ENCODE measurements around the gene IL9.
"Not testable (repeated sequence)": the region's sequence is repeated elsewhere in the genome, so short reads cannot be mapped to it uniquely, and the experiment has no call there.

IL9 gene

GRCh38 chr5:135868681-135869080 is 27.0 kb downstream of the IL9 start:
- no peak for DNase-seq (ENCODE audit: low read depth in 2 of 2)

GRCh38 chr5:135867599-135867998 is 28.0 kb downstream of the IL9 start:
- no peak for DNase-seq (ENCODE audit: low read depth in 2 of 2)

GRCh38 chr5:135866016-135866415 is 29.6 kb downstream of the IL9 start:
- DNase-seq (ENCODE audit: low read depth in 2 of 2), result no peak

GRCh38 chr5:135864503-135865435 is 30.9 kb downstream of the IL9 start:
- no peak for DNase-seq (ENCODE audit: low read depth in 2 of 2)

- no peak for DNase-seq (ENCODE audit: low read depth in 2 of 2)
These were observed 32.9 kb downstream of the IL9 start for GRCh38 chr5:135862744-135863143.

GRCh38 chr5:135862086-135862485 is 33.6 kb downstream of the IL9 start:
- DNase-seq (ENCODE audit: low read depth in 2 of 2), result no peak

GRCh38 chr5:135861641-135862040 is 34.0 kb downstream of the IL9 start:
- no peak for DNase-seq (ENCODE audit: low read depth in 2 of 2)

GRCh38 chr5:135859641-135860040 is 36.0 kb downstream of the IL9 start:
- DNase-seq (ENCODE audit: low read depth in 2 of 2), result no peak

- not testable (repeated sequence) for DNase-seq (ENCODE audit: low read depth in 2 of 2)
These were observed 36.5 kb downstream of the IL9 start for GRCh38 chr5:135859186-135859585.

GRCh38 chr5:135857630-135858311 is 37.9 kb downstream of the IL9 start:
- no peak for DNase-seq (ENCODE audit: low read depth in 2 of 2)

- no peak for DNase-seq (ENCODE audit: low read depth in 2 of 2)
These were observed 43.5 kb downstream of the IL9 start for GRCh38 chr5:135851915-135852845.

GRCh38 chr5:135851186-135851914 is 44.3 kb downstream of the IL9 start:
- no peak for DNase-seq (ENCODE audit: low read depth in 2 of 2)

GRCh38 chr5:135850671-135851070 is 45.0 kb downstream of the IL9 start:
- DNase-seq (ENCODE audit: low read depth in 2 of 2), result no peak

GRCh38 chr5:135850231-135850630 is 45.4 kb downstream of the IL9 start:
- no peak for DNase-seq (ENCODE audit: low read depth in 2 of 2)

- no peak for DNase-seq (ENCODE audit: low read depth in 2 of 2)
These were observed 47.7 kb downstream of the IL9 start for GRCh38 chr5:135847976-135848375.

GRCh38 chr5:135846311-135846710 is 49.3 kb downstream of the IL9 start:
- DNase-seq (ENCODE audit: low read depth in 2 of 2), result no peak

- DNase-seq (ENCODE audit: low read depth in 2 of 2), result no peak
These were observed 51.9 kb downstream of the IL9 start for GRCh38 chr5:135843571-135844337.

- no peak for DNase-seq (ENCODE audit: low read depth in 2 of 2)
These were observed 52.9 kb downstream of the IL9 start for GRCh38 chr5:135842737-135843136.

Measured in fibroblast of skin of left biceps (primary cell).